Glomerular visceral epithelial cell (primary cell): ENCODE data around the gene EGFL8.
"Not testable (repeated sequence)": the region's sequence is repeated elsewhere in the genome, so short reads cannot be mapped to it uniquely, and the experiment has no call there.

Experiments
- DNase-seq: peaks from one replicate; pipeline ENCODE4 v3.0.0-alpha.2; 2016; ENCODE audit errors: extremely low spot score

EGFL8 gene

DNA sequence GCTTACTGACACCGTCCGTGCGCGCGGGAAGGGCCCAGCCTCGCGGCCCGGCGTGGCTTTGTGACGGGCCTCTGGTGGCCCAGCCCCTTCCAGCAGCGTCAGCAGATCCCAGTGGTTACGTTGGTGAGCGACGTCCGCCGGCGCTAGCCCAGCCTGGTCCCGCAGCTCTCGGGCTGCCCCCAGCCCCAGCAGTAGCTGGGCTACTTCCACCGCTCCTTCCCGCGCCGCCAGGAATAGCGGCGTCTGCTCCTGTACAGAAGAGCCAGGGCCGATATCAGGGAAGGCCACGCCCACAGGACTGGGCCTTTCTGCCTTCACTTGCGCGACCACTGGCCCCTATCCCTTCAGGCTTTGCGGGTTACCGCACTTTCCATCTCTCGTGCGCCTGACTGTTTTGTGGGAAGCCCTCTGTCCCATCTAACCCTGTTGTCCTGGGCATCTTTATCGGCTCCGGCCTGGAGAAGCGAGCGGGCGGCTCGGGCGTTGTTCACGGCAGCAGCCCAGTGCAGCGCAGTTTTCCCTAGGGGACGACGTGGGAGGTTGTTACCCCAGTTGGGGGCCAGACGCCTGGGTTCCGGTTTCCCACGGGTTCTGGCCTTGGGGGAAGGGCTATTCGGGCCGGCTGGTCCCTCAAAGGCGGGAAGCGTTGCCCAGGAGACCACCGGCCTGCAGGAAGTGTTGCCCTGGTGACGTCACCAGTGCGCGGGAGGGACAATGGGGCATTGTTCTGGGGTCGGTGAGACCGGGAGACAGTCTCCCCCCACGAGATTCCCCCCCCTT, 31.7 kb downstream of the EGFL8 start:
- DNase-seq = peak; percentile 80

DNA sequence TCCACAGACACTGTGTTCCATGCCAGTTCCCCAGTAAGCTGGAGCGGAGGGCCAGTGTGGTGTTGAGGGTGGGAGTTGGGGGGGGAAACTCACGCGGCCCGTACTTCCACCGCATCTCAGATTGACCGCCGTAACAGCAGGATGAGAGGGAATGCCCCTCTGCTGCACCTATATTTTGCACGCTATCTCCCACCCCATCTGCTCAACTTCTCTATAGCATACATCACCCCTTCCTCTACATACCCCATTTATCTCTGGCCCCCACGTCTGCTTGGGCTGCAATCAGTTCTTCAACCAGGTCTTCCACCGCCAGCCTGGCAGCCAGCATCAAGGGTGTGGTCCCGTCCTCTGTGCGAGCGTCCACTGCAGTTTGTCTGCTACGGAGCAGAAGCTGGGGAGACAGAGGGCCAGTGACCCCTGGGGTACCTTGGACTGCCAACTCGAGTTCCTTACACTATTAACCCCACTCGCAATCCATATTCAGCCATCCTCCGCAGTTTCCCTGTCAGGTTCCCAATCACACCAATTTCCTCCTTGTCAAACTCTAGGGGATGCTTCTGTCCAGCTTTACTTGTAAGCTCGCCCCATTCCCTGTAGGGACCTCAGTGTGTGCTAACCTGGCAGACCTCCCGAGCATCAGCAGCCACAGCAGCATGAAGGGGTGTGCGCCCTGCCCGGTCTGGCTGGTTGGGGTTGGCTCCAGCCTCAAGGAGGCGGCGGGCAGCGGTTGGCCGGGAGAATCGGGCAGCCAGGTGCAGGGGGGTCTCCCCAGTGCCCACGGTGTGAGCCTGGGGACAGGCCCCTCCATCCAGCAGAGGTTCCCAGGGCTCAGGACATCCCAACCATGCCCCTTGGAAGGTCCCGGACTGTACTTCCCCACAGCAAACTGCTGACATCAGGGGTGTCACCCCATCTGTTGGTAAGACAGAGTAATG, 32.6 kb downstream of the EGFL8 start:
- no peak for DNase-seq

DNA sequence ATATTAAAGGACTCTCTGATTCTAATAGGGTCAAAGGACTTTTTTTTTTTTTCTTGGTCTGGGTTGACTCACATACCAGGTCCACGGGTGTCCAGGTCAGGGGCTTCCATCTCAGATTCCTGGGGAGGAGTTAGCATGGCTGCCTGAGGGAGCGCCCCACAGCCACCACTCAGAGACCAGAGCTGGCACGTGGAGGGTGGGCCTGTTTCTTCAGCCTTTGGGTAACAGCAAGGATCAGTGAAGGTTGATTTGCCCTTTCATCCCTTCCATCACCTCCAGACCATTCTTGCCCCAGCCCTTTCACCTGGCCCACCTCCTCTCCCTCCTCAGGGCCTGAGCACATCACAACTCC, 33.9 kb downstream of the EGFL8 start:
- DNase-seq = no peak

DNA sequence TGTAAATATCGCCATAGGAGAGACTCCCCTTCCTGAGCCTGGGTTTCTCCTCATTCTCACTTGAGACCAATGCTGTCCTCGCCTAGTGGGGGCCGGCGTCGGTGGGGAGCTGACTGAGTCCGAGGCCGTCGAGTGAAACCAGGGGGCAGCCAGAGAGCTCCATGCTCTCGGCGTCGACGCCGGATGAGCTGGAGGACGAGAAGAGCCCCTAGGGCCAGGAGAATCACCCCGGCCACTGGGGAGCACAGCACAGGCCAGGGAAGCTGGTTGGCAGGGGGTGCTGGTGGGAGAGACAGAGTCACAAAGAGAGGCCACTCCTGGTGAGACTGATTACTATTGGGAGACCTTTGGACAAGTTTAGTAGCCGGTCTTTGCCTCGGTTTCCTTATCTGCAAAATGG, 34.5 kb downstream of the EGFL8 start:
- no peak for DNase-seq

DNA sequence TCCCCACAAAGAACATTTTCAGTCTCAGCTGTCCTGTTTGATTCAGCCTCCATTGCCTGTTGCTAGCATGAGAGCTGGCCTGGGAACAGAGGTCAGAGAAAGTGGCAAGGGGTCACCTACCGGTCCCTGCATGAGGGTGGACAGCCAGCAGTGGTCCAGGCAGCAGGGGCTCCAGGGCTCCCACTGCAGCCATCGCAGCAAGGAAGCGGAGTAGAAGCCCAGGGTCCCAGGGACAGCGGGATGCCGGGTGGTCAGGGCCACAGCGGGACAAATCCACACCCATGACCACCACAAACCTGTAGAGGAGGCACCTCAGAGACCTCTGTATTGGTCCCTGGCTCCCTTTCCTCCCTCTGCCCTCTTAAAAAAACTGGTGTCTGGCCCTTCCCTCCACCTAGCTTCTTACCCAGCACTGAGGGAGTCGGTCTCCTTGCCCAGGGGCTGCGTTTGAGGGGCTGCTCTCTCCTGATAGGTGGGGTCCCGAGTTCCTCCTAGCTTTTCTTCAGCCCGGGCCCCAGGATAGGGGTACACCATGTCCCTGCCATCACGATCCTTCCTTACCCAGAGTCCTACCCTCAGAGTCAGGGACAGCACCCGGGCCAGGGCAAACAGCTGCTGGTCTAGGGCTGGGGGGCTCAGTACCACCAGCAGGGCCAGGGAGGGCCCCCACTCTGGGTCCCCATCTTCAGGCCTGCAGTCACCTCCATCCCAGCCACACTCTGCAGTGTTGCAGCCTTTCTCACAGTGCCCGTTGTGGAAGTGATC, 36.5 kb downstream of the EGFL8 start:
- no peak for DNase-seq

DNA sequence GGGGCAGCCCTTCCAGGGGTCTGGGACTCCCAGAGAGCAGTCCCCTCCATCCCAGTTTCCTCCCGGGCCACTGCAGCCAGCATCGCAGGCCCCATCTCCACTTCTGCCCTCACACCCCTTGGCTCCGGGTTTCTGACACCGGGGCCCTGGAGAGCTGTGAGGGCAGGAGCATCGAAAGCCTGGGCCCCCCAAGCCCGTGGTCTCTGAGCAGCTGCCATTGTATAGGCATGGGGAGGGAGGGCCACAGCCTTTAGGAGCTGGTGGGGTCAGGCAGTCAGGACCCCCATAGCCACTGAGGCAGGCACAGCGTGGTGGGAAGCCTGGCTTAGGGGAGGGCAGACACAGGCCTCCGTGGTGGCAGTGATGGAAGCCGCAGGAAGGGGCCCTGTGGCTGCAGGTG, 37.8 kb downstream of the EGFL8 start:
- DNase-seq = no peak

DNA sequence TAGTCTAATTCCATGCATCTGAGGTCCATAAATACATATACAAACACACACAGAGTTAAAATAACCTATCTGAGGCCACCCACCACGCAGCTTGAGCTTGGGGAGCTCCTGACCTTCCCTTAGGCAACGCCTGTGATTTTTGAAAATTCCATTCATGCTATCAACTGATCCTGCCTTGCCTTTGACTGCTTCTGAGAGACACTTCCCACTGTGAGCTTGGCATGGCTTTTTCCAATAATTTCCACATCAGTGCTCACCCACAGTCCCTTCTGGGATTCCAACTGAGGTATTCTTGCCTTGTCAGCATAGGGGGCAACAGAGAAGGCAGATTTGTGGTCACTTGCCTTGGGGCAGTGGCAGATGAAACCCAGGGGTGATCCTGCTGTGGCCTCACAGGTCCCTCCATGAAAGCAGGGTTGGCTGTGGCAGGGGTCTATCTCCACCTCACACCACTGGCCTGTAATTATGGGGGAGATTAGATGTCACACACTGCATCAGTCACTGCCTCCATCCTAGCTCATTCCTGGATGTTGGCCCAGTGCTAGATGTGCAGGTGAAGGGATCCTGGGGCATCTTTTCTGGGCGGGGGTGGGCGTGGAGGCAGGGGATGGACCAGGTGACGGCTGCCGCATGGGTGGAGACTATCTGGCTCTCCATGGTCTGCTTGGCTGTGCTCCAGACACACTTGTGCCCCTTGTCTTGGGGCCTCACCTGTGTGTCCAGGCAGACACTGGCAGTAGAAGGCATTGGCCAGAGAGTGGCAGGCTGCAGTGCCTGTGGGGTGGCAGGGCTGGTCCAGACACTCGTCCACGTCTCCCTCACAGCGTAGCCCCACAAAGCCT, 39.3 kb downstream of the EGFL8 start:
- no peak for DNase-seq

DNA sequence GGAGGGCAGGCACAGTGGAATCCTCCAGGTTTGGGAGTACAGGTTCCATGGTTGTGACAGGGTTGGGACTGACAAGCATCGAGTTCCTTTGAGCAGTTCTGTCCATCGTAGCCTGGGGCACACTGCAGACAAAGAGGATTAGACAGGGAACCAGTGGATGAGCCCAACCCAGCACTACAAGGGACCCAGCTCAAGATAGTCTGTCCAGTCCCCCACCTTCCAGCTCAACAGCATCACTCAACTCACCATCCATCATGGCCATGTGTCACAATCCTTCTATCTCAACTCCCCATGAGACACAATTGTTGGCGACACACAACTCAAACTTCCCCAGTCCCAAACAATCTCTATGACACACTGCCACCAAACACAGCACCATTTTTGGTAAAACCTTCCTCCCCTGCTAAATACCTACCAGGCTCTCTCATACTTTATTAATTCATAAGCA, 39.9 kb downstream of the EGFL8 start:
- DNase-seq = no peak

DNA sequence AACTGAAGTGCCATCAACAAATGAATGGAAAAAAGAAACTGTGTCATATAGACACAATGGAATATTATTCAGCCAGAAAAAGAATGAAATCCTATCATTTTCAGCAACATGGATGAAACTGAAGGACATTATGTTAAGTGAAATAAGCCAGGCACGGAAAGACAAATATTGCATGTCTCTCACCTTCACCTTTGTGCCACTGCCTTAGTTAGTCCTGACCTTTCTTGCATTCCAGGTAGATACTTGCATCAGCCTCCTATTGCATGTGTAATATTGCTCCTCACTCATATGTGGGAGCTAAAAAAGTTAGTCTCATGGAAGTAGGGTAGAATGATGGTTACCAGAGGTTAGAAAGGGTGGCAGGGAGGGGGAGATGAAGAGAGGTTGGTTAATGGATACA, 44.6 kb downstream of the EGFL8 start:
- DNase-seq = no peak

DNA sequence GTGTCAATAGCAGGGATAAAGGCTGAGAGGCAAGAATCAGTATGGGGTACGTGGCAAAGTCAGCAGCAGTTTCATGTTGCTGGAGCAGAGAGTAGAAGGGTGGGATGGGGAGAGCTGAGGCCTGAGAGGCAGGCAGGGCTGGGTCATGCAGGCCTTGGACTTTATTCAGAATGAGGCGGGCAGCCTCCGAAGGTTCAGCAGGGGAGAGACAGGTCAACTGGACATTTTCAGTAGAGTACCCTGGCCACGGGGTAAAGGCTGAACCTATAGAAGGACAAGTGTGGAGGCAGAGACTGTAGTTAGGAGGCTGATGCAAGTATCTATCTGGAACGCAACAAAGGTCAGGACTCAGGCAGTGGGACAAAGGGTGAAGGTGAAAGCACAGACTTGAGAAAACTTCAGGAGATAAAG, 45.8 kb downstream of the EGFL8 start:
- DNase-seq = no peak

DNA sequence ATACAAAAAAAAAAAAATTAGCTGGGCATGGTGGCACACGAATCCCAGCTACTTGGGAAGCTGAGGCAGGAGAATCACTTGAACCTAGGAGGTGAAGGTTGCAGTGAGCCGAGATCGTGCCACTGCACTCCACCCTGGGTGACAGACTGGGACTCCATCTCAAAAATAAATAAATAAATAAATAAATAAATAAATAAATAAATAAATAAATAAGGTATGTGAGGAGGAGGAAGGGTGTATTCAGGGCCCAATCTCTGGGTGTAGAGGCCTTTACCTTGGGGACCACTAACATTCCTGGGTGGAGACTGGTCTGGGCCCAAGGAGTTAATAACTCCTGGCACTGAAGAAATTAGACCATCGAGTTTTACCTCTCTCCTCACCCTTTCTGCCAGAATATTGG, 47.0 kb downstream of the EGFL8 start:
- not testable (repeated sequence) for DNase-seq

DNA sequence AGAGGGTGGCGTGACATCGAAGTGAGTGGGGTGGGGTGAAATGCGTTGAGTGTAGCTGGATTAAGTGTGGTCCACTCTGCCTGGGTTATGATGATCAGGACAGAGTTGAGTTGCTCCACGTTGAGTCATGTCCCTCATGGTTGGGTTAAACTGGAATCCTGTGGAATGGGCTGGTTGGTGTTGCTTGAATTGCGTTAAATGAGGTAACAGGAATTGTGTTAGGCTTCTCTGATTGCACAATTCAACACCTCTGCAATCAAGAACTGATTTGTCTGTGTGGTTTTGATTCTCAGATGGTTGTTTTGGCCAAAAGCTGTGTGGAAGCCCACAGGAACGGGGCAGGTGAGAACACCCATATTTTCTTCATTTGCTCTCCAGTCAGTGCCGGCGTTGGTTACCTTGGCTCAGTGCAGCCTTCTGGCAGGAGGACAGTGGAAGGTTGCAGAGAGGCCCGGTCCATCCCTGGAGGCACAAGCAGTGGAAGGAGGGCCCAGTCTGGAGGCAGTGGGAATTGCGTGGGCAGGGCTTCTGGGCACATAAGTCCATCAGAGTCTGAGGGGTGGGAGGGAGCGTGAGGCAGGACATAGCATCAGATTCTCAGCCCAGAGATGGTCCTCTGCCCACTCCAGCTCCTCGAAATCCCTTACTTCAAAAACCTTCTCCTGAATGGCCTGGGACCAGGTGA, 47.8 kb downstream of the EGFL8 start:
- DNase-seq = no peak

DNA sequence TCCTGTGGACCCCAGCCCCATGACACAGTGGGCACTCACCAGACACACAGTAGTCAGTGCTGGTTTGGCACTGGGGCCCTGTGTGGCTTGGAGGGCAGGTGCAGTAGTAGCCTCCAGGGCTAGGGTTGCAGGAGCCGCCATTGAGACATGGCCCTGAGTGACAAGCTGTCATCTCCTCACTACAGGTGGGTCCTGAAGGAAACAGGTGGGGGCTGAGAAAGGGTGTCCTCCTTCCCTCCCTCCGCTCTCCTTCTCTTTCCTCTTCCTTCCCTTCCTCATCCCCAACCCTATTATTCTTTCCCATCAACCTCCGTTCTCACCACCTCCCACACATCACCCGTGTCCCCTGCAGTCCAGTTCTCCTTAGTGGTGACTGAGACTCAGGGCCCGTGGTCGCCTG, 49.3 kb downstream of the EGFL8 start:
- DNase-seq = no peak

DNA sequence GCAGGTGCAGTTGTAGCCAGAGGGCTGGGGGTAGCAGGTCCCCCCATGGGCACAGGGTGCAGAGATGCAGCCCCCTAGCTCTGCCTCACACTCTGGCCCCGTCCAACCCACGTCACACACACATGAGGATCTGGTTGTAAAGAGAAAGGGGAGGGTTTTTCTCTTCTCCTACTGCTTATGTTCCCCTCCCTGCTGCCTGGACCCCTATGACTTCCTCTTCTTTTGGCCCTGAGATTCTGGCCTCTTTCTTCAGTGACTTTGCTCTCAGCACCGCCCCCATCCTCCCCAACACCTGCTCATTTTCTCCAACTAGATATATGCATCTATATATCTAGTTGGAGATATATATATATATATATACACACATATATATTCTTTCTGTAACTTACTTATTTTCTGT, 49.7 kb downstream of the EGFL8 start:
- DNase-seq = no peak

DNA sequence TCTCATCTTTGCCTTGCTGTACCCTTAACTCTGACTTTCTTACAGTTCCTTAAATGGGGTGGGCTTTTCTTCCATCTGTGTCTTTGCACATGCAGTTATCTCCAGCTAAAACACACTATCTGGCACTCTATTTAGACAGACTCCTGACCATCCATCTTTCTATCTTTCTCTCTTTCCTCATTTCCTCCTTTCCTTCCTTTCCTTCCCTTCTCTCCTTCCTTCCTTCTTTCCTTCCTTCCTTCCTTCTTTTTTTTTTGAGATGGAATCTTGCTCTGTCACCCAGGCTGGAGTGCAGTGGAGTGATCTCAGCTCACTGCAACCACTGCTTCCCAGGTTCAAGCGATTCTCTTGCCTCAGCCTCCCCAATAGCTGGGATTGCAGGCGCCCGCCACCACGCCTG, 51.2 kb downstream of the EGFL8 start:
- no peak for DNase-seq

DNA sequence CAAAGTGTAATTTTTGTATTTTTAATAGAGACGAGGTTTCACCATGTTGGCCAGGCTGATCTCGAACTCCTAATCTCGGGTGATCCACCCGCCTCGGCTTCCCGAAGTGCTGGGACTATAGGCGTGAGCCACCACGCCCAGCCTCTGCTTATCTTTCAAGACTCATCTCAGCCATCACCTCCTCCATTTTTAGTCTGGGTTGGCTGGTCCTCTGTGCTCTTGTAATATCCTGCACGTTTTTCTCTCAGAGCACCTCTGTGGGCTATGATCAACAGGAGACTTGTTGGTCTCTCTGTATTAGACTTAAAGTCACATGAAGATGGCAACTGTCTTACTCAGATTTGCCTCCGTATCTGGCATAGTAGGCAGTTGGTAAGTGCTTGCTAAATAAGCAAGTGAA, 51.9 kb downstream of the EGFL8 start:
- no peak for DNase-seq

DNA sequence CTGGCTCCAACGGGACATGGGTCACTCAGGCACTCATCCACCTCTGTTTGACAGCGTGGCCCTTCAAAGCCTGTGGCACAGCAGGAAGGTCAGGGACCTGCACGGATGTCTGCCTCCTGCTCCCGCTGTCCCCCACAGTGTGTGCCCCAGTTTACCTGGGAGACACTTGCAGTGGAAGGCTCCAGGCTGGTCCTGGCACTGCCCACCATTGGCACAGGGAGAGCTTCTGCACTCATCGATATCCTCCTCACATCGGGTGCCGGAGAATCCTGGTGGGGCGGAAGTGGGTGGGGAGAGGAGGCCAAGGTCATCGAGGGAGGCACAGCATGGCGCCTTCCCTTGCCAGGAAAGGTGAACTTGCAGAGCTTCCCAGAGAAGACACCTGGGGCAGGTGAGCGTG, 52.6 kb downstream of the EGFL8 start:
- no peak for DNase-seq
